GM21529 (cell line): Measurements from ENCODE around the gene RGPD4.

Source experiments
- ATAC-seq: cut with Tn5 transposase; IDR thresholded peaks from one replicate; pipeline ENCODE4 v1.9.1; 2021; ENCODE audit not compliant: unreplicated experiment

RGPD4 gene

DNA sequence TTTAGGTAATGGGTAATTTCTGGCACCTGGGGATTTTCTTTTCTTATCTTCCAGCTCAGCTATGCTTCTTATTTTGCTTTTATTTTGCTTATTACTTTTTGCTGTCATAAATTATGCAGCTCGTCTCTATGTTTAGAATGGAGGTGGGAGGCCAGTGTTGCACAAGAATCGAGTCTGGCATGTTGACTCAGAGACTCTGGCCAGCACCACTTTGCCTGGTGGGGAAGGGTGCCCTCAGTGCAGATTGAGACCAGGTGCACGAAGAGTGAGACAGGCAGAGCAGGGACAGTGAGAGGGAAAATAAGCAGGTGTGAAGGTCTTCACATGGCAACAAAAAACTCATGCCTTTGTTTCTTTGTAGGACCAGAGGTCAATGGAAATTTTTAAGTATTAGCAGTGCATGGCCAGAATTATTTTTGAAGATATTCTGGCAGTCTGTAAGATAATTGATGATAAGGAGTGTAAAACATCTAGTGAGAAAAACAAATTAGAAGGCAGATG lies 100.4 kb downstream of the RGPD4 start:
- no peak for ATAC-seq

DNA sequence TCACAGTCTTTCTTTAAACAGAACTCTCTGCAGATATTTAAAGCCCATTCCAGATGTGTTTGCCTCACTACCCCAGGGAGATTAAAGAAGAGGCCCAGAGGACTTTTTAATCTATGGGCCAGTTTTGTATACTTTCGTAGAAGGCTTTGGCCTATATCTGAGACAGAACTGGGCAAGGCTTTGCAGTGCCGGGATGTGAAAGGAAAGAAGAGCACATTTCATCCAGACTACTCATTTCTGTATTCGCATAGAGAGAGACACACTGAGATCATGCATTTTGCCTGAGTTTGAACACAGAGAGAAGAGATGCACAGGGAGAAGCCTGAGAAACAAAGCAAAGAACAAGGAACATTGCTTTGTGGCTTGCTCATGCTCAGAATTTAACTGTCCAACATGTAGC lies 104.7 kb downstream of the RGPD4 start:
- no peak for ATAC-seq

DNA sequence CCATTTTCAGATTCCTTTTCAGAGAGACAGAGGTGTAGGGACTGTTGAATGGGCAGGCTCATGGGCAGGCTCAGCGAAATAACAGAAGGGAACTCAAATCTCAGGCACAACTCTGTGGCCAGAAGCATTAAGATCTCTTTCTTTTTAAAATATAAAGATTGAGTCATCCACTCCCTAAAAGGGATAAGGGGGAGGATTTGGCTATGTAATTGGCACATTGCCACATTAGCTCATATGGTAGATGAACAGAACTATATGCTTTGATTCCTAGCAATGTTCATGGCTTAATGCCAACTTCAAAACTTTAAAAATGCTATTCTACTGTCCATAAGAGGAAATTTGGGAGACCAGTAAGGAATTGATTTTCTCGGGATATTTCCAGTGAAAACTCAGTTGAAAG lies 105.8 kb downstream of the RGPD4 start:
- no peak for ATAC-seq

DNA sequence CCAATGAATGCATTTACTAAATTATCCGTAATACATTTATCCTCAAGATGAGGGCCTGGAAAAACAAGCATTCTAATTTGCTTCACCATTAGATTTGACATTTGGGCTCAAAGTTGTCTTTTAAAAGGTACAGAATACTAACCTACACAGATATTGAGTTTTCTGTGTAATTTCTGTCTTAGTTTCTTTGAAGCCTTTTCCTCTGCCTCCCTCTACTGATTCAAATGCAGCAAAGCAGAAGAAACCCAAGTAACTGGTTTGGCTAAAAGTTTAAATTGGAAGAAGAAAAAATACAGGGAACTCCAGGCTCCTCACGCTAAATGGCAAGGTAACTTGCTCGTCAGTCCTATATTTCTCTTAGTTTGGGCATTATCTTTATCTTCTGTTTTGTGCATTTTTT lies 106.3 kb downstream of the RGPD4 start:
- ATAC-seq, result no peak

DNA sequence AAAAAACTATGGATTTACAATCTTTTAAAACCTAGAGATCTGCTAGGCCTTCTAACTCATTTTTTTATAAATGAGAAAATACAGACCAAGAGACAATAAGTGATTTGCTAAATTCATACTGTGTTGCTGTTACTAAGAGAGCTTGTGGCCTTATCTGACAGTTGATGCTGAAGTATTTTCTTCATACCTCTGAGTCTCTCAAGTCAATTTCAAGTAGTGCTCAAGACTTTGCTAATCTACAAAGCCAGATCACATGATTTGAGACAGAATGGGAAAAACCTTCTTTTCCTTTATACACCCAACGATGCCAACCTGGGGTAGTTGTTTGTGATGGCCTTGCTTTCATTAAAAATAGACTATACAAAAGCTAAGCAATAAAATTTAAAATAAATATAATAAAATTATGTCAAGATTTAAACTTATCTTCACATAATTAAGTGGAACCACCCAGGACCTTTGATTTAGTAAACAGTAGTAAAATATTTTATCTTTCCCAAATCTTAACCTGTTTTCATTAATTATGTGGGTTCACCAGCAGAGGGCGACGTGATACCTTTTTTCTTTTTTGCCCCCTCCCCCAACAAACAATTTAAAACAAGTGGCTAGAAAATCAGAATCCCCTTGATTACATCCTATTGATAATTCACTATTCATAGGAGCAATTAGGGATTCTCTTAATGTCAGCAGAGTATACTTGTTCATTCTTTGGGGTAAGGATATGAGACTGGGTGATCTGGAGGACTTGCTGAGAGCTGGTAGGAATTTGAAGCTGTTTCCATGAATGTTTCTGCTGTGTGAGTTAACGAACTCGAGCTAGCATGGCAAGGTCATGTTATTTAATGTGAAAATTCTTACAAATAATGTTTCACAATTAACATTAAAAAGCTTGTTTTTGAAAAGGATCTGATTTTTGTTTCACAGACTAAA lies 110.0 kb downstream of the RGPD4 start:
- no peak for ATAC-seq
